Activated CD8-positive, alpha-beta T cell treated with anti-CD3 and anti-CD28 coated beads, Interleukin-2, amount 10 ng/mL, durations not matched to agents 7 days and 5 days (primary cell): ENCODE measurements around the gene DGKI. TPM values are rescaled to one million over a fixed set of nuclear protein-coding genes. Genes with fewer than 3 reads are reported as not detected.
"Not testable (repeated sequence)": the region's sequence is repeated elsewhere in the genome, so short reads cannot be mapped to it uniquely, and the experiment has no call there.

Source experiments
- ATAC-seq: fragments of 150-1000 bp; cut with Tn5 transposase; one replicate; pipeline ENCODE4 v1.10.0; 2021; ENCODE audit warnings: moderate library complexity
- CTCF ChIA-PET: fragments of 350-600 bp; sonication (Branson Sonifier 250); formaldehyde crosslinking; loops from one replicate; lab custom pipeline; 2021; ENCODE audit warnings: antibody characterized with exemption; lab: Charles Lee
- POLR2A ChIA-PET: fragments of 350-600 bp; sonication (Branson Sonifier 250); formaldehyde crosslinking; loops from one replicate; lab custom pipeline; 2021; ENCODE audit warnings: antibody characterized with exemption; lab: Charles Lee
- DNase-seq: peaks from one replicate; pipeline ENCODE4 v3.0.0-alpha.2; 2020
- H3K27ac Mint-ChIP-seq: one replicate; pipeline ENCODE4 v1.8.0; 2021; ENCODE audit warnings: mild to moderate bottlenecking, mixed read lengths
- H3K27me3 Mint-ChIP-seq: one replicate; pipeline ENCODE4 v1.8.0; 2021; ENCODE audit warnings: low read depth, mixed read lengths
- H3K36me3 Mint-ChIP-seq: one replicate; pipeline ENCODE4 v1.8.0; 2021; ENCODE audit warnings: low read depth, mixed read lengths
- H3K4me1 Mint-ChIP-seq: one replicate; pipeline ENCODE4 v1.8.0; 2021; ENCODE audit warnings: low read depth, mixed read lengths
- H3K4me3 Mint-ChIP-seq: one replicate; pipeline ENCODE4 v1.8.0; 2021; ENCODE audit warnings: mild to moderate bottlenecking, mixed read lengths
- H3K9me3 Mint-ChIP-seq: one replicate; pipeline ENCODE4 v1.8.0; 2022; ENCODE audit warnings: mixed read lengths; ENCODE audit not compliant: insufficient read depth
- total RNA-seq, 2 experiments: library from RNA; stranded (reverse); gene quantifications; one replicate each; pipeline ENCODE4 v1.2.3, GENCODE V29; 2021

DGKI gene
- total RNA-seq, 2 experiments from 2014 or later, result not detected

DNA sequence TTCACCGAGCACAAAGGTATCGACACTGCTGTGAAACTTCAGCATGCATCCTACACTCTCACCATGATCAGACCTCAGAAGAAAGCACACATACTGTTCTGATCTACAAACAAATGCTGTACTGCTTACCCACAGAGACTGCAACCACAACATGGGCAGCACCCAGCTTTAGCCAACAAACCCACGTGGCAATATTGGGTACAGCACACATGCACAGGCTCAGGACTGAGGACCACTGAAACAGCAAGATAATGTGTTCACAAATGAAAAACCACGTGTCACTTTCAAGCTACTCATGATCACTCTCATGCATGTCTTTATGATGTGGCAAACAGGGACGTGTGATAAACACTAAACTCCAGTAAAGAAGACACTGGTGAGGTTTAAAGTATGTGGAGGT, 383.9 kb downstream of the DGKI start:
- Mint-ChIP-seq H3K4me1 (no peaks in the 10 kb centered on the region), H3K27me3 (no peaks in the 10 kb centered on the region), H3K27ac (no peak overlapping the region), H3K4me3 (no peak overlapping the region), H3K36me3 (no peaks in the 10 kb centered on the region), H3K9me3 (no peaks in the 10 kb centered on the region)
- ATAC-seq, result no peak
- ChIA-PET CTCF (no interaction called here), POLR2A (no interaction called here)
- DNase-seq, result no peak

GRCh38 chr7:137462074-137462715, 384.6 kb downstream of the DGKI start:
- Mint-ChIP-seq H3K4me3 (no peak overlapping the region), H3K4me1 (no peaks in the 10 kb centered on the region), H3K9me3 (no peaks in the 10 kb centered on the region), H3K27ac (no peak overlapping the region), H3K36me3 (no peaks in the 10 kb centered on the region), H3K27me3 (no peaks in the 10 kb centered on the region)
- CTCF ChIA-PET, result no interaction called here
- DNase-seq (no peak), ATAC-seq (no peak)
- POLR2A ChIA-PET, result no interaction called here

DNA sequence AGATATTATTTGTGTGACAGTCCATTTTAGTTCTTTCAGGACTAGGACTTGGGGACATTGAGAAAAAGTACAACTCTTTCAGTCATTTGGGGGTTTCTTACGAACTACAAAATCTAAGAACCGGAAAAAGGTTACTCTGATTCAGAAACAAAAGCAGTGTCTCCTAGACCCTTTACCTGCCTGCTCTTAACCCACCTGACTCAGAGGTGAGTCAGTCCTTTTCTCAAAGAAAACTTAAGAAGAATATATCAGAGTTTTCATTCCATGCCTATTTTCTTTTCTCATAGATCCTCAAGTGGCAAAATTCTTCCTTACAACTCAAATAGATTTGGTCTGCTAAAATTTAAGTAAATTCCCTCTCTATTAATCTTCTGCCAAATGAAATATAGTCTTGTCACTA, 388.4 kb downstream of the DGKI start:
- ChIA-PET POLR2A (no interaction called here), CTCF (no interaction called here)
- no peaks in the 10 kb centered on the region for H3K4me1 Mint-ChIP-seq
- DNase-seq (no peak), ATAC-seq (no peak)
- H3K27ac Mint-ChIP-seq, result no peak overlapping the region
- H3K27me3 Mint-ChIP-seq, result no peaks in the 10 kb centered on the region
- H3K36me3 Mint-ChIP-seq, result no peaks in the 10 kb centered on the region
- H3K4me3 Mint-ChIP-seq, result no peak overlapping the region
- H3K9me3 Mint-ChIP-seq, result no peaks in the 10 kb centered on the region

GRCh38 chr7:137454767-137455166, 392.0 kb downstream of the DGKI start:
- no peak for ATAC-seq
- POLR2A ChIA-PET, result no interaction called here
- CTCF ChIA-PET, result interaction anchor here (1.1 to 1.3 kb wide), 3 partner anchors 9 to 65 kb away, joined by 3 to 5 read pairs (median 4); no protein-coding TSS in a partner anchor
- no peaks in the 10 kb centered on the region for H3K27me3 Mint-ChIP-seq
- no peaks in the 10 kb centered on the region for H3K36me3 Mint-ChIP-seq
- H3K4me1 Mint-ChIP-seq, result no peaks in the 10 kb centered on the region
- H3K27ac Mint-ChIP-seq, result no peak overlapping the region
- no peak for DNase-seq
- no peak overlapping the region for H3K4me3 Mint-ChIP-seq
- H3K9me3 Mint-ChIP-seq, result no peaks in the 10 kb centered on the region

DNA sequence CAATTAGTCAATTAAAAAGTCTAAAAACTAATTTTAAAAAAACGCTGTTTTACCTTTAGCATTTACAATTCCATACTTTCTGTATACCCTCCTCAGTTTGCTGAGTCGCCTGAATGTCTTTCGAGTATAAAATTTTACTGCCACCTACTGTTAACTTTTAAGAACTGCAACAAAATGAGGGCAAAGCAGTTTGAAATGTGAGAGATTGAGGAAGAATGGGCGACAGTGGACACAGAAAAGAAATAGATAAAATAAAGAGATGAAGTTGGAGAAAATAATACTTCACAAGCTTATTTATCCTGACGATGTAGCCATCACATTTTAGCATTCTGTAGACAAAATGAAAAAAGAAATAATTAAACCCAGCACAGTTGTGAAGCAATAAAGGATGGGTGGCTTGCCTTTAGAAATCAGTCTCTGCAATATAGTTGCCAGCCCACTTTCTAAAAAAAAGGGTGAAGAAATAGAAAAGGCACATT, 392.5 kb downstream of the DGKI start:
- ATAC-seq (no peak), DNase-seq (no peak)
- H3K36me3 Mint-ChIP-seq, result no peaks in the 10 kb centered on the region
- POLR2A ChIA-PET, result no interaction called here
- no peak overlapping the region for H3K4me3 Mint-ChIP-seq
- CTCF ChIA-PET, result interaction anchor here (1.1 to 1.3 kb wide), 3 partner anchors 8 to 64 kb away, joined by 3 to 5 read pairs (median 4); no protein-coding TSS in a partner anchor
- H3K9me3 Mint-ChIP-seq, result no peaks in the 10 kb centered on the region
- H3K4me1 Mint-ChIP-seq, result no peaks in the 10 kb centered on the region
- H3K27ac Mint-ChIP-seq, result no peak overlapping the region
- H3K27me3 Mint-ChIP-seq, result no peaks in the 10 kb centered on the region

DNA sequence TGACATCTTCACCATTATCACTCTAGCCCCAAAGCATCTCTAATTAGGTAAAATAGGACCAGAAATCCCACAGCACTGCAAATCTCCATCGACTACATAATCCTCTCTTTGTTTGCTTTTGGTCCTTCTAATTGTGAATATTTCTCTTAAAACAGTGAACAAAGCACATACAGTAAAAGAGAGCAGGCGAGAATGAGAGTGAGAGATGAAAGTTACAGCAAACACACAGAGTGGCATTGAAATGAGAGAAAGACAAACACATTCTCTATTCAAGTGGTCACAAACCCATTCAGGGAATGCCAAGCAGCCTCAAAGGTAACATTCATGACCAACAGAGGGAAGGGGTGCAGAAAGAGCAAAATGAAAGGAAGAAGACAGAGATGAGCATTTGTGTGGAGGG, 393.4 kb downstream of the DGKI start:
- Mint-ChIP-seq H3K27ac (no peak overlapping the region), H3K4me1 (no peaks in the 10 kb centered on the region), H3K27me3 (no peaks in the 10 kb centered on the region), H3K36me3 (no peaks in the 10 kb centered on the region), H3K9me3 (no peaks in the 10 kb centered on the region), H3K4me3 (no peak overlapping the region)
- no peak for DNase-seq
- POLR2A ChIA-PET, result no interaction called here
- CTCF ChIA-PET, result no interaction called here
- no peak for ATAC-seq

DNA sequence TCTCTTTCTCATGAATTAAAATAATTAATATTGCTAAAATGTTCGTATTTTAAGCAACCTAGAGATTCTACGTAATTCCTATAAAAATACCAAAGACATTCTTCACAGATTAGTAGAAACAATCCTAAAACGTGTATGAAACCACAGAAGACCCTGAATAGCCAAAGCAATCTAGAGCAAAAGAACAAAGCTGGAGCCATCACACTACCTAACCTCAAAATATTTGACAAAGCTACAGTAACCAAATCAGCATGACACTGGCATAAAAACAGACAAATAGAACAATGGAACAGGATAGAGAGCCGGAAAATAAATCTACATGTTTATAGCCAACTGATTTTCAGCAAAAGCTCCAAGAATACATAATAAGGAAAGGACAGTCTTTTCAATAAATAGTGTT, 397.8 kb downstream of the DGKI start:
- Mint-ChIP-seq H3K4me3 (no peak overlapping the region), H3K27ac (no peak overlapping the region), H3K4me1 (no peaks in the 10 kb centered on the region), H3K36me3 (no peaks in the 10 kb centered on the region), H3K9me3 (no peaks in the 10 kb centered on the region), H3K27me3 (no peaks in the 10 kb centered on the region)
- no peak for DNase-seq
- ChIA-PET POLR2A (no interaction called here), CTCF (no interaction called here)
- no peak for ATAC-seq

- H3K4me1 Mint-ChIP-seq, CTCF ChIA-PET, H3K27ac Mint-ChIP-seq, H3K9me3 Mint-ChIP-seq, ATAC-seq, POLR2A ChIA-PET, H3K4me3 Mint-ChIP-seq, H3K36me3 Mint-ChIP-seq, DNase-seq, H3K27me3 Mint-ChIP-seq: not testable (repeated sequence)
These were observed 398.2 kb downstream of the DGKI start for GRCh38 chr7:137448572-137448971.

- Mint-ChIP-seq H3K4me3 (no peak overlapping the region), H3K27ac (no peak overlapping the region), H3K27me3 (no peaks in the 10 kb centered on the region), H3K36me3 (no peaks in the 10 kb centered on the region), H3K9me3 (no peaks in the 10 kb centered on the region), H3K4me1 (no peaks in the 10 kb centered on the region)
- ATAC-seq, result no peak
- no peak for DNase-seq
- POLR2A ChIA-PET, result no interaction called here
- CTCF ChIA-PET, result interaction anchor here (1.0 kb wide), 1 partner anchor 9 kb away, joined by 5 read pairs; no protein-coding TSS in a partner anchor
These were observed 400.7 kb downstream of the DGKI start for GRCh38 chr7:137446025-137446424.

- Mint-ChIP-seq H3K4me1 (no peaks in the 10 kb centered on the region), H3K27me3 (no peaks in the 10 kb centered on the region), H3K36me3 (no peaks in the 10 kb centered on the region), H3K4me3 (no peak overlapping the region), H3K27ac (no peak overlapping the region), H3K9me3 (no peaks in the 10 kb centered on the region)
- ChIA-PET CTCF (interaction anchor here (1.0 kb wide), 1 partner anchor 9 kb away, joined by 5 read pairs; no protein-coding TSS in a partner anchor), POLR2A (no interaction called here)
- no peak for ATAC-seq
- no peak for DNase-seq
These were observed 401.5 kb downstream of the DGKI start for GRCh38 chr7:137445268-137445667.

- ChIA-PET CTCF (no interaction called here), POLR2A (no interaction called here)
- H3K4me1 Mint-ChIP-seq, result no peaks in the 10 kb centered on the region
- H3K36me3 Mint-ChIP-seq, result no peaks in the 10 kb centered on the region
- ATAC-seq, result no peak
- no peak overlapping the region for H3K4me3 Mint-ChIP-seq
- DNase-seq, result no peak
- H3K9me3 Mint-ChIP-seq, result no peaks in the 10 kb centered on the region
- H3K27me3 Mint-ChIP-seq, result no peaks in the 10 kb centered on the region
- no peak overlapping the region for H3K27ac Mint-ChIP-seq
These were observed 403.2 kb downstream of the DGKI start for GRCh38 chr7:137443616-137444015.

GRCh38 chr7:137441451-137441850, 405.3 kb downstream of the DGKI start:
- ATAC-seq (no peak), DNase-seq (no peak)
- Mint-ChIP-seq H3K9me3 (no peaks in the 10 kb centered on the region), H3K4me3 (no peak overlapping the region), H3K36me3 (no peaks in the 10 kb centered on the region), H3K4me1 (no peaks in the 10 kb centered on the region), H3K27me3 (no peaks in the 10 kb centered on the region), H3K27ac (no peak overlapping the region)
- POLR2A ChIA-PET, result interaction anchor here (0.6 kb wide), 1 partner anchor 91 kb away, joined by 3 read pairs; no protein-coding TSS in a partner anchor
- CTCF ChIA-PET, result no interaction called here
